IMR-90 (cell line): ENCODE measurements around the gene SMARCA4. TPM values are rescaled to one million over a fixed set of nuclear protein-coding genes. Genes with fewer than 3 reads are reported as not detected.

Experiments
- ATAC-seq: fragments of 200-7000 bp; cut with Tn5 transposase; 2 replicates; pipeline ENCODE4 v1.9.1; 2020; ENCODE audit warnings: low read depth, mild to moderate bottlenecking, moderate library complexity
- BruUV-seq: library from RNA; stranded (reverse); fragments of 400-500 nt; replicated peaks from 2 replicates; lab custom pipeline; 2021; lab: Mats Ljungman, UMichigan
- CTCF ChIA-PET: fragments of 300-600 bp; formaldehyde crosslinking; extraction: SDS; loops from one replicate; lab custom pipeline; 2021; ENCODE audit warnings: antibody characterized with exemption; lab: Yijun Ruan, JAX
- POLR2A ChIA-PET: fragments of 300-600 bp; sonication (Branson Sonifier 250); formaldehyde crosslinking; loops from one replicate; lab custom pipeline; 2022; ENCODE audit warnings: antibody characterized with exemption; ENCODE audit not compliant: unreplicated experiment; lab: Charles Lee
- DNase-seq: peaks from one replicate; pipeline ENCODE4 v3.0.0; 2013
- H2AFZ ChIP-seq: replicated peaks from 2 replicates; pipeline ENCODE3; 2013; ENCODE audit warnings: low read length, mild to moderate bottlenecking; ENCODE audit not compliant: poor library complexity
- H2AK5ac ChIP-seq: 2 replicates; pipeline ENCODE4 v1.6.1; 2013; ENCODE audit warnings: low read depth, low read length, inconsistent platforms
- H2AK9ac ChIP-seq: replicated peaks from 2 replicates; pipeline ENCODE3; 2013; ENCODE audit warnings: mild to moderate bottlenecking, low read depth, low read length, moderate library complexity; ENCODE audit not compliant: poor library complexity
- H2BK120ac ChIP-seq: 2 replicates; pipeline ENCODE4 v1.6.1; 2013; ENCODE audit warnings: low read depth, low read length, inconsistent platforms
- H2BK15ac ChIP-seq: 3 replicates; pipeline ENCODE4 v1.6.1; 2013; ENCODE audit warnings: low read depth, low read length, inconsistent platforms
- H2BK20ac ChIP-seq: 2 replicates; pipeline ENCODE4 v1.6.1; 2013; ENCODE audit warnings: low read depth, mild to moderate bottlenecking, inconsistent platforms, low read length, moderate library complexity
- H2BK5ac ChIP-seq: 2 replicates; pipeline ENCODE4 v1.6.1; 2013; ENCODE audit warnings: mild to moderate bottlenecking, low read depth, low read length, inconsistent platforms; ENCODE audit not compliant: poor library complexity, severe bottlenecking
- H3K14ac ChIP-seq: replicated peaks from 2 replicates; pipeline ENCODE4 v1.6.1; 2013; ENCODE audit warnings: low read depth, low read length, inconsistent platforms
- H3K18ac ChIP-seq: 2 replicates; pipeline ENCODE4 v1.6.1; 2013; ENCODE audit warnings: low read depth, low read length, control low read depth
- H3K23ac ChIP-seq: 2 replicates; pipeline ENCODE4 v1.6.1; 2013; ENCODE audit warnings: low read depth, low read length, inconsistent platforms
- H3K27ac ChIP-seq: 2 replicates; pipeline ENCODE4 v1.5.1; 2013; ENCODE audit warnings: mild to moderate bottlenecking, control low read depth, low read length; ENCODE audit not compliant: insufficient read depth
- H3K27me3 ChIP-seq: 2 replicates; pipeline ENCODE4 v1.6.1; 2013; ENCODE audit warnings: low read length; ENCODE audit not compliant: control insufficient read depth, insufficient read depth
- H3K36me3 ChIP-seq: 2 replicates; pipeline ENCODE4 v1.6.1; 2013; ENCODE audit warnings: low read length, mixed read lengths; ENCODE audit not compliant: control insufficient read depth, insufficient read depth
- H3K4ac ChIP-seq: 2 replicates; pipeline ENCODE4 v1.6.1; 2013; ENCODE audit warnings: low read depth, low read length, inconsistent platforms
- H3K4me1 ChIP-seq: 2 replicates; pipeline ENCODE4 v1.6.1; 2013; ENCODE audit warnings: low read length, mixed read lengths; ENCODE audit not compliant: control insufficient read depth, insufficient read depth
- H3K4me2 ChIP-seq: 2 replicates; pipeline ENCODE4 v1.6.1; 2013; ENCODE audit warnings: low read depth, mild to moderate bottlenecking, control low read depth, low read length, moderate library complexity
- H3K4me3 ChIP-seq: 2 replicates; pipeline ENCODE4 v1.5.1; 2013; ENCODE audit warnings: low read depth, mild to moderate bottlenecking, control low read depth, low read length, moderate library complexity; ENCODE audit not compliant: insufficient read depth
- H3K56ac ChIP-seq: 2 replicates; pipeline ENCODE4 v1.6.1; 2013; ENCODE audit warnings: low read length, inconsistent platforms; ENCODE audit not compliant: insufficient read depth; ENCODE audit errors: extremely low read depth
- H3K79me1 ChIP-seq, 2 experiments: 2 replicates each; pipeline ENCODE4 v1.6.1; 2013; ENCODE audit warnings: low read length in 2 of 2, inconsistent platforms in 1 of 2, low read depth in 1 of 2
- H3K9ac ChIP-seq: 2 replicates; pipeline ENCODE4 v1.6.1; 2013; ENCODE audit warnings: low read depth, low read length, control low read depth
- H3K9me1 ChIP-seq: 2 replicates; pipeline ENCODE4 v1.6.1; 2013; ENCODE audit warnings: low read length, inconsistent platforms; ENCODE audit not compliant: insufficient read depth
- H3K9me3 ChIP-seq: 2 replicates; pipeline ENCODE4 v1.6.1; 2013; ENCODE audit warnings: low read length; ENCODE audit not compliant: control insufficient read depth, insufficient read depth
- H4K20me1 ChIP-seq: 2 replicates; pipeline ENCODE4 v1.6.1; 2013; ENCODE audit warnings: low read length, inconsistent platforms; ENCODE audit not compliant: insufficient read depth
- H4K5ac ChIP-seq: 2 replicates; pipeline ENCODE4 v1.6.1; 2013; ENCODE audit warnings: mild to moderate bottlenecking, low read depth, low read length, control low read depth
- H4K8ac ChIP-seq, 2 experiments: 2 replicates each; pipeline ENCODE4 v1.6.1; 2013; ENCODE audit warnings: low read depth in 2 of 2, low read length in 2 of 2, control low read depth in 1 of 2, inconsistent platforms in 1 of 2
- H4K91ac ChIP-seq: 2 replicates; pipeline ENCODE4 v1.6.1; 2013; ENCODE audit warnings: low read depth, low read length, inconsistent platforms; ENCODE audit not compliant: insufficient read depth
- BHLHE40 ChIP-seq: fragments of 150-350 bp; IDR thresholded peaks from 2 replicates; pipeline ENCODE4 v1.6.1; 2016; ENCODE audit warnings: mild to moderate bottlenecking, low read depth, low read length
- CEBPB ChIP-seq: IDR thresholded peaks from 2 replicates; pipeline ENCODE4 v1.6.1; 2012; ENCODE audit warnings: low read depth, low read length, improper control_type of control experiment
- CHD1 ChIP-seq: IDR thresholded peaks from 2 replicates; pipeline ENCODE4 v1.6.1; 2012; ENCODE audit warnings: low read depth, low read length, improper control_type of control experiment
- CTCF ChIP-seq: conservative IDR thresholded peaks from 2 replicates; pipeline ENCODE4 v1.5.1; 2012; ENCODE audit warnings: mild to moderate bottlenecking, low read depth, low read length, improper control_type of control experiment
- ELK1 ChIP-seq: fragments of 150-350 bp; IDR thresholded peaks from 2 replicates; pipeline ENCODE4 v1.6.1; 2016; ENCODE audit warnings: low read depth, mild to moderate bottlenecking, low read length, moderate library complexity, borderline replicate concordance
- FOS ChIP-seq: fragments of 150-350 bp; IDR thresholded peaks from 2 replicates; pipeline ENCODE4 v1.6.1; 2016; ENCODE audit warnings: low read depth, low read length
- MAFK ChIP-seq: IDR thresholded peaks from 2 replicates; pipeline ENCODE4 v1.6.1; 2012; ENCODE audit warnings: low read depth, low read length, improper control_type of control experiment
- MAZ ChIP-seq: IDR thresholded peaks from 2 replicates; pipeline ENCODE4 v1.6.1; 2012; ENCODE audit warnings: low read depth, mild to moderate bottlenecking, low read length, improper control_type of control experiment, moderate library complexity, borderline replicate concordance
- MXI1 ChIP-seq: IDR thresholded peaks from 2 replicates; pipeline ENCODE4 v1.6.1; 2012; ENCODE audit warnings: low read depth, mild to moderate bottlenecking, low read length, moderate library complexity, borderline replicate concordance
- NFE2L2 ChIP-seq: fragments of 150-350 bp; IDR thresholded peaks from 2 replicates; pipeline ENCODE4 v1.6.1; 2016; ENCODE audit warnings: low read depth, mild to moderate bottlenecking, low read length
- POLR2A ChIP-seq: IDR thresholded peaks from 2 replicates; pipeline ENCODE4 v1.6.1; 2012; ENCODE audit warnings: mild to moderate bottlenecking, low read depth, low read length
- RAD21 ChIP-seq: IDR thresholded peaks from 2 replicates; pipeline ENCODE4 v1.6.1; 2012; ENCODE audit warnings: low read length, improper control_type of control experiment
- RCOR1 ChIP-seq: IDR thresholded peaks from 2 replicates; pipeline ENCODE4 v1.6.1; 2012; ENCODE audit warnings: mild to moderate bottlenecking, low read length, improper control_type of control experiment; ENCODE audit not compliant: insufficient replicate concordance
- RFX5 ChIP-seq: IDR thresholded peaks from 2 replicates; pipeline ENCODE4 v1.8.0; 2012; ENCODE audit warnings: low read depth, mild to moderate bottlenecking, low read length, moderate library complexity
- SMC3 ChIP-seq: fragments of 150-350 bp; IDR thresholded peaks from 2 replicates; pipeline ENCODE4 v1.6.1; 2016; ENCODE audit warnings: low read depth, mild to moderate bottlenecking, antibody characterized with exemption, low read length, moderate library complexity
- WGBS, 2 experiments: methylation state at CpG; one replicate each; pipeline versions ENCODE4 v1.1.5 to v1.1.7; 2013; ENCODE audit warnings: missing lambda C conversion rate in 2 of 2; ENCODE audit not compliant: insufficient read length in 1 of 2; ENCODE audit errors: extremely low coverage in 2 of 2; 5-methylcytosine and 5-hydroxymethylcytosine counted together
- dilution Hi-C: fragments of 300-500 bp; cut with HindIII; formaldehyde crosslinking; loops from one replicate; pipeline ENCODE4 v1.14.3; 2018; ENCODE audit warnings: low sequenced_read_pairs; ENCODE audit not compliant: unreplicated experiment
- in situ Hi-C: fragments of 300-500 bp; cut with MboI; formaldehyde crosslinking; loops from 3 replicates; pipeline ENCODE4 v1.14.3; 2019; ENCODE audit warnings: low sequenced_read_pairs, inconsistent platforms, mixed read lengths
- intact Hi-C: fragments of 100-400 bp; cut with micrococcal nuclease; formaldehyde crosslinking; loops from 2 replicates; pipeline ENCODE4 v1.10.0; 2022
- polyA plus RNA-seq, 3 experiments: library from polyadenylated mRNA; depleted of rRNA; stranded (reverse); fragments of >200 nt; gene quantifications; 2 replicates each; pipeline ENCODE4 v1.2.3, GENCODE V29; 2012; ENCODE audit warnings: low replicate concordance in 1 of 3
- total RNA-seq: library from RNA; depleted of rRNA; stranded (reverse); fragments of >200 nt; gene quantifications from 2 replicates; pipeline ENCODE4 v1.2.3, GENCODE V29; 2012

SMARCA4 gene
- total and polyA plus RNA-seq, 2 of the 4 experiments (the other 2 are of a cell fraction), result 41.4 to 85.6 TPM

- H3K27me3 ChIP-seq, result no peaks in the 10 kb centered on the region
- H2BK120ac ChIP-seq, result no peak overlapping the region
- ChIA-PET POLR2A (no interaction called here), CTCF (interaction anchor here (0.8 to 1.5 kb wide), 3 partner anchors 17 to 51 kb away, joined by 3 to 6 read pairs (median 4); partner anchors contain the start of gene CARM1)
- peaks cover 51% of the 10 kb centered on the region for H3K36me3 ChIP-seq
- peaks cover 9 to 27% of the 10 kb centered on the region in 2 experiments; a peak in 3 of 4 replicates for H3K79me1 ChIP-seq
- no peak overlapping the region for H3K9ac ChIP-seq
- H3K14ac ChIP-seq, result no peak overlapping the region
- no peaks in the 10 kb centered on the region for H3K9me1 ChIP-seq
- H3K27ac ChIP-seq, result 0 out of 2 replicates have a peak overlapping the region, but pooled peaks have one; percentile 10
- peak overlapping the region; percentile 70 for H2AFZ ChIP-seq
- ATAC-seq (peak; percentile 88), DNase-seq (peak; percentile 86)
- intact Hi-C loops, result no loop called here
- peak overlapping the region; percentile 21 for H2BK5ac ChIP-seq
- peak overlapping the region; percentile 87 for H2AK9ac ChIP-seq
- H3K4me3 ChIP-seq, result no peak overlapping the region
- peaks cover 12% of the 10 kb centered on the region for H3K4me1 ChIP-seq
- no TSS peak for BruUV-seq
- H4K91ac ChIP-seq, result no peak overlapping the region
- H4K5ac ChIP-seq, result no peak overlapping the region
- H2AK5ac ChIP-seq, result peak overlapping the region; percentile 46; the same call in 1 of the 2 replicates
- H3K56ac ChIP-seq, result no peak overlapping the region
- no peak overlapping the region; the same call in 1 of the 2 replicates for H3K4ac ChIP-seq
- H3K23ac ChIP-seq, result no peak overlapping the region
- H4K8ac ChIP-seq, result no peak overlapping the region
- H3K9me3 ChIP-seq, result no peaks in the 10 kb centered on the region
- peaks cover 14% of the 10 kb centered on the region for H4K20me1 ChIP-seq
- H3K18ac ChIP-seq, result no peak overlapping the region
- no peak overlapping the region for H2BK15ac ChIP-seq
- dilution Hi-C loops, result no loop called here
- 78% methylated on average over 7 of the region's 19 CpGs; no CpG with 5 or more reads in 1 of the 2 experiments for WGBS, 2 experiments
- in situ Hi-C loops, result no loop called here
- H3K4me2 ChIP-seq, result no peak overlapping the region
- H2BK20ac ChIP-seq, result no peak overlapping the region
- TF ChIP-seq NFE2L2 (no peak), SMC3 (no peak), FOS (peak; percentile 54; the same call in 1 of the 2 replicates), ELK1 (no peak), CTCF (peak; percentile 30; the same call in 1 of the 2 replicates), BHLHE40 (no peak), RFX5 (no peak), MAZ (no peak), CEBPB (no peak), MAFK (no peak), CHD1 (no peak), MXI1 (no peak), POLR2A (no peak), RAD21 (no peak; the same call in 1 of the 2 replicates), RCOR1 (no peak)
Observed at GRCh38 chr19:10915130-10916091, 45.4 kb upstream of the SMARCA4 start.
